PC-9 (cell line): ENCODE data around the gene SLC12A9. TPM values are rescaled to one million over a fixed set of nuclear protein-coding genes. Genes with fewer than 3 reads are reported as not detected.
"Not testable (repeated sequence)": the region's sequence is repeated elsewhere in the genome, so short reads cannot be mapped to it uniquely, and the experiment has no call there.

Experiments used
- BruUV-seq: library from RNA; stranded (reverse); fragments of 400-500 nt; replicated peaks from 2 replicates; lab custom pipeline; 2021; lab: Mats Ljungman, UMichigan
- CTCF ChIA-PET: fragments of 300-600 bp; sonication (Branson Sonifier 250); formaldehyde crosslinking; loops from one replicate; lab custom pipeline; 2022; ENCODE audit warnings: antibody characterized with exemption; lab: Charles Lee
- POLR2A ChIA-PET: fragments of 300-600 bp; sonication (Branson Sonifier 250); formaldehyde crosslinking; loops from one replicate; lab custom pipeline; 2022; ENCODE audit warnings: antibody characterized with exemption; ENCODE audit not compliant: unreplicated experiment; lab: Charles Lee
- DNase-seq, 2 experiments: peaks; one replicate each; pipeline versions ENCODE4 v3.0.0 to v3.0.0-alpha.2; 2015 to 2022; ENCODE audit warnings: mixed read lengths in 1 of 2
- H2AFZ ChIP-seq: fragments of 200-600 bp; sonication (generic); 2 replicates; pipeline ENCODE4 v1.8.1; 2017; ENCODE audit warnings: antibody characterized with exemption
- H3F3A ChIP-seq: fragments of 200-600 bp; sonication (generic); 2 replicates; pipeline ENCODE4 v1.8.1; 2017; ENCODE audit warnings: antibody characterized with exemption, mild to moderate bottlenecking, low read depth; ENCODE audit not compliant: insufficient read depth
- H3K27ac ChIP-seq: fragments of 200-600 bp; sonication (generic); 2 replicates; pipeline ENCODE4 v1.6.1; 2016; ENCODE audit warnings: mixed run types
- H3K27me3 ChIP-seq: fragments of 200-600 bp; sonication (generic); 2 replicates; pipeline ENCODE4 v1.6.1; 2016; ENCODE audit warnings: low read depth, mixed run types; ENCODE audit not compliant: insufficient read depth
- H3K36me3 ChIP-seq: fragments of 200-600 bp; sonication (generic); 2 replicates; pipeline ENCODE4 v1.6.1; 2016; ENCODE audit warnings: low read depth, mixed run types
- H3K4me1 ChIP-seq: fragments of 200-600 bp; sonication (generic); replicated peaks from 2 replicates; pipeline ENCODE4 v1.6.1; 2016; ENCODE audit warnings: mixed run types; ENCODE audit not compliant: insufficient read depth
- H3K4me2 ChIP-seq: fragments of 200-600 bp; sonication (generic); 2 replicates; pipeline ENCODE4 v1.6.1; 2017; ENCODE audit warnings: mixed run types
- H3K4me3 ChIP-seq: fragments of 200-600 bp; sonication (generic); 2 replicates; pipeline ENCODE4 v1.6.1; 2016; ENCODE audit warnings: mixed run types
- H3K79me2 ChIP-seq: fragments of 200-600 bp; sonication (generic); 2 replicates; pipeline ENCODE4 v1.6.1; 2017; ENCODE audit warnings: low read depth, mixed run types
- H3K9me2 ChIP-seq: fragments of 200-600 bp; sonication (generic); 2 replicates; pipeline ENCODE4 v1.8.1; 2017; ENCODE audit warnings: mild to moderate bottlenecking; ENCODE audit not compliant: insufficient read depth
- H3K9me3 ChIP-seq: fragments of 200-600 bp; sonication (generic); 2 replicates; pipeline ENCODE4 v1.8.1; 2016; ENCODE audit warnings: low read depth; ENCODE audit not compliant: insufficient read depth
- H4K20me1 ChIP-seq: fragments of 200-600 bp; sonication (generic); 2 replicates; pipeline ENCODE4 v1.8.1; 2017; ENCODE audit not compliant: insufficient read depth
- EZH2 ChIP-seq: fragments of 200-600 bp; sonication (generic); IDR thresholded peaks from 2 replicates; pipeline ENCODE4 v1.8.0; 2017; ENCODE audit warnings: antibody characterized with exemption, low read depth
- intact Hi-C: fragments of 100-400 bp; cut with micrococcal nuclease; formaldehyde crosslinking; loops from one replicate; pipeline ENCODE4 v1.10.0; 2022; ENCODE audit not compliant: unreplicated experiment
- total RNA-seq: library from RNA; stranded (reverse); gene quantifications from 2 replicates; pipeline ENCODE4 v1.2.3, GENCODE V29; 2021
- TF ChIP-seq, protein P1 (sequence below): fragments of 200-600 bp; sonication (generic); conservative IDR thresholded peaks from 2 replicates; pipeline ENCODE4 v1.6.1; 2017; ENCODE audit warnings: mixed run types, antibody characterized with exemption, mild to moderate bottlenecking, moderate library complexity

SLC12A9 gene
- total RNA-seq, 1 experiment from 2014 or later: 36.7 TPM

DNA sequence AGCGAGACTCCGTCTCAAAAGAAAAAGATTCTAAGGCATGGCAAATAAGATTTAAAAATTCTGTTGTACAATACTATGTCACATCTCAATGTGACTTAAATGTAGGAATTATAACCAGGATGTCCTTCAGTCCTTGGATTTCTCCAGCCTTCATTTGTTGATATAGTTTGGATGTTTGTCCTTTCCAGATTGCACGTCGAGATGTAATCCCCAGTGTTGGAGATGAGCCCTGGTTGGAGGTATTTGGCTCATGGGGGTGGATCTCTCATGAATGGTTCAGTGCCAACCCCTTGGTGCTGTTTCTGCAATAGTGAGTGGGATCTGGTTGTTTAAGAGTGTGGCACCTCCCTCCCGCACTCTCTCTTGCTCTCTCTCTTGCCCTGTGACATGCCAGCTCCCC is 56.0 kb downstream of the SLC12A9 start:
- Histone ChIP-seq H3K27me3 (no peaks in the 10 kb centered on the region), H3K4me3 (no peak overlapping the region), H3K27ac (no peak overlapping the region), H3K79me2 (no peaks in the 10 kb centered on the region), H3K4me1 (no peaks in the 10 kb centered on the region), H3K4me2 (no peak overlapping the region), H4K20me1 (no peaks in the 10 kb centered on the region), H3F3A (no peaks in the 10 kb centered on the region), H2AFZ (no peak overlapping the region), H3K36me3 (no peaks in the 10 kb centered on the region), H3K9me2 (no peaks in the 10 kb centered on the region), H3K9me3 (no peaks in the 10 kb centered on the region)
- CTCF ChIA-PET: interaction anchor here (0.6 kb wide), 1 partner anchor 236 kb away, joined by 11 read pairs; no protein-coding TSS in a partner anchor
- POLR2A ChIA-PET: no interaction called here
- BruUV-seq: no TSS peak
- intact Hi-C loops: no loop called here
- TF ChIP-seq, protein P1, sequence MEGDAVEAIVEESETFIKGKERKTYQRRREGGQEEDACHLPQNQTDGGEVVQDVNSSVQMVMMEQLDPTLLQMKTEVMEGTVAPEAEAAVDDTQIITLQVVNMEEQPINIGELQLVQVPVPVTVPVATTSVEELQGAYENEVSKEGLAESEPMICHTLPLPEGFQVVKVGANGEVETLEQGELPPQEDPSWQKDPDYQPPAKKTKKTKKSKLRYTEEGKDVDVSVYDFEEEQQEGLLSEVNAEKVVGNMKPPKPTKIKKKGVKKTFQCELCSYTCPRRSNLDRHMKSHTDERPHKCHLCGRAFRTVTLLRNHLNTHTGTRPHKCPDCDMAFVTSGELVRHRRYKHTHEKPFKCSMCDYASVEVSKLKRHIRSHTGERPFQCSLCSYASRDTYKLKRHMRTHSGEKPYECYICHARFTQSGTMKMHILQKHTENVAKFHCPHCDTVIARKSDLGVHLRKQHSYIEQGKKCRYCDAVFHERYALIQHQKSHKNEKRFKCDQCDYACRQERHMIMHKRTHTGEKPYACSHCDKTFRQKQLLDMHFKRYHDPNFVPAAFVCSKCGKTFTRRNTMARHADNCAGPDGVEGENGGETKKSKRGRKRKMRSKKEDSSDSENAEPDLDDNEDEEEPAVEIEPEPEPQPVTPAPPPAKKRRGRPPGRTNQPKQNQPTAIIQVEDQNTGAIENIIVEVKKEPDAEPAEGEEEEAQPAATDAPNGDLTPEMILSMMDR: no peak
- TF ChIP-seq EZH2: no peak
- no peak for DNase-seq

DNA sequence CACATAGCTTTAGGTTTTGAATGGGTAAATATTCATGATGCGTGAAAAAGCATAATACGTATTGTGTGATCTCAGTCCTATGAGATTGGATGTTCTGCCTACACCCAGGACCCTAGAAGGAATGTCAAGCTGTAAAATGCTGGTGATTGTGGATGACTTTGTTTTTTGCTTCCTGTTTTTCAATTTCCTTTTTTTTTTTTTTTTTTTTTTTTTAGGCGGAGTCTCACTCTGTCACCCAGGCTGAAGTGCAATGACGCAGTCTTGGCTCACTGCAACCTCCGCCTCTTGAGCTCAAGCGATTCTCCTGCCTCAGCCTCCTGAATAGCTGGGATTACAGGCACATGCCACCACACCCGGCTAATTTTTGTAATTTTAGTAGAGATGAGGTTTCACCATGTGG is 57.9 kb downstream of the SLC12A9 start:
- H3K36me3 ChIP-seq, H3K9me3 ChIP-seq, H2AFZ ChIP-seq, H3K4me2 ChIP-seq, H3K9me2 ChIP-seq, H3K27me3 ChIP-seq, BruUV-seq, H3K4me3 ChIP-seq, H3K79me2 ChIP-seq, H4K20me1 ChIP-seq, DNase-seq, intact Hi-C loops, H3K4me1 ChIP-seq, H3F3A ChIP-seq, H3K27ac ChIP-seq: not testable (repeated sequence)
- ChIA-PET CTCF (interaction anchor here (0.6 kb wide), 1 partner anchor 11 kb away, joined by 8 read pairs; no protein-coding TSS in a partner anchor), POLR2A (interaction anchor here (0.7 kb wide), 1 partner anchor 11 kb away, joined by 5 read pairs; no protein-coding TSS in a partner anchor)

DNA sequence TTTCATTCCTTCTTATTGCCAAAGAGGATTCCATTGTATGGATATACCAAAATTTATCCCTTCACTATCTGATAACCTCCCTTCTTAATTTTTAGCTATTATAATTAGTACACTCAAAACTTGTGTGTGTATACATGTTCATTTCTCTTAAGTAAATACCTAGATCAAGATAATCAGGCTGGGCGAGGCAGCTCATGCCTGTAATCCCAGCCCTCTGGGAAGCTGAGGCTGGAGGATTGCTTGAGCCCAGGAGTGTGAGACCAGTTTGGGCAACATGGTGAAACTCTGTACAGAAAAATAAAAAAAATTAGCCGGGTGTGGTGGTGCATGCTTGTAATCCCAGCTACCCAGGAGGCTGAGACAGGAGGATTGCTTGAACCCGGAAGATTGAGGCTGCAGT is 59.0 kb downstream of the SLC12A9 start:
- no peaks in the 10 kb centered on the region for H3F3A ChIP-seq
- no peaks in the 10 kb centered on the region for H3K4me1 ChIP-seq
- H3K36me3 ChIP-seq: no peaks in the 10 kb centered on the region
- no peak overlapping the region for H3K4me3 ChIP-seq
- ChIA-PET POLR2A (no interaction called here), CTCF (no interaction called here)
- no peaks in the 10 kb centered on the region for H3K9me2 ChIP-seq
- no peak overlapping the region for H3K27ac ChIP-seq
- no peaks in the 10 kb centered on the region for H4K20me1 ChIP-seq
- no peaks in the 10 kb centered on the region for H3K9me3 ChIP-seq
- intact Hi-C loops: no loop called here
- no peaks in the 10 kb centered on the region for H3K27me3 ChIP-seq
- no peak for TF ChIP-seq EZH2
- TF ChIP-seq, protein P1: no peak
- BruUV-seq: no TSS peak
- H3K79me2 ChIP-seq: no peaks in the 10 kb centered on the region
- H2AFZ ChIP-seq: no peak overlapping the region
- DNase-seq: no peak
- no peak overlapping the region for H3K4me2 ChIP-seq
